Panc1 (cell line): ENCODE results near the gene SUFU.

Source experiments
- CTCF ChIP-seq: fragments of 450-650 bp; IDR thresholded peaks from 2 replicates; pipeline ENCODE4 v1.5.1; 2017; ENCODE audit warnings: mild to moderate bottlenecking
- POLR2AphosphoS5 ChIP-seq: IDR thresholded peaks from 2 replicates; pipeline ENCODE4 v1.6.1; 2012; ENCODE audit warnings: mild to moderate bottlenecking, low read depth, low read length, moderate library complexity
- REST ChIP-seq, 2 experiments: IDR thresholded peaks; 2 replicates each; pipeline ENCODE4 v1.6.1; 2011 to 2012; ENCODE audit warnings: low read depth in 2 of 2, control low read depth in 1 of 2, low read length in 1 of 2, mild to moderate bottlenecking in 1 of 2, moderate library complexity in 1 of 2; ENCODE audit not compliant: insufficient read depth in 1 of 2
- SIN3A ChIP-seq: IDR thresholded peaks from 2 replicates; pipeline ENCODE4 v1.6.1; 2012; ENCODE audit warnings: low read depth, mild to moderate bottlenecking, low read length, moderate library complexity, borderline replicate concordance; ENCODE audit not compliant: insufficient read depth
- TCF7L2 ChIP-seq: IDR thresholded peaks from 2 replicates; pipeline ENCODE4 v1.6.1; 2011; ENCODE audit warnings: mild to moderate bottlenecking, low read depth, low read length, inconsistent platforms

- no peak for TF ChIP-seq POLR2AphosphoS5
- TF ChIP-seq CTCF: no peak
- TF ChIP-seq REST (IDR thresholded peaks at IDR 0.05; ENCODE audit: insufficient read depth in 1 of 2, low read depth in 2 of 2, low read length in 1 of 2): no peak
- TF ChIP-seq TCF7L2: no peak
- no peak for TF ChIP-seq SIN3A
Observed at GRCh38 chr10:102455893-102456471, 47.8 kb upstream of the SUFU start.
